ENCODE results near the gene VAMP8. TPM values are rescaled to one million over a fixed set of nuclear protein-coding genes. Genes with fewer than 3 reads are reported as not detected.

The VAMP8 gene
- polyA plus RNA-seq, 2 of the 4 experiments (the other 2 are of a cell fraction): 18.5 to 41.1 TPM

- CTCF ChIA-PET: interaction anchor here (0.8 to 35.5 kb wide), 19 partner anchors 9 to 187 kb away, joined by 3 to 1185 read pairs (median 8); partner anchors contain the start of genes CAPG, ELMOD3, RETSAT and SH2D6
- DNase-seq (ENCODE audit: low read depth in 1 of 2, low spot score in 1 of 2): peak; percentile 37 to 56
- TF ChIP-seq FOSL2 (IDR thresholded peaks at IDR 0.05) (no peak), FOSL2 (CRISPR knock-in tag; IDR thresholded peaks at IDR 0.05) (no peak), EHMT2 (IDR thresholded peaks at IDR 0.05; ENCODE audit: low read depth) (no peak), CBX8 (IDR thresholded peaks at IDR 0.05) (no peak), ZFP36 (IDR thresholded peaks at IDR 0.05; ENCODE audit: borderline replicate concordance, partially characterized antibody) (no peak), FOSB (CRISPR knock-in tag; IDR thresholded peaks at IDR 0.05) (no peak), RAD21 (conservative IDR thresholded peaks at IDR 0.05 in 1 of 2, IDR thresholded peaks at IDR 0.05 in 1 of 2) (no peak), RFX5 (IDR thresholded peaks at IDR 0.05) (no peak; the same call in 1 of the 2 replicates), RARB (CRISPR knock-in tag; IDR thresholded peaks at IDR 0.05) (no peak), HOXB13 (CRISPR knock-in tag; IDR thresholded peaks at IDR 0.05; ENCODE audit: low read depth) (peak; percentile 37; the same call in 1 of the 2 replicates), HDAC2 (IDR thresholded peaks at IDR 0.05) (no peak), ELK1 (IDR thresholded peaks at IDR 0.05; ENCODE audit: low read depth, low read length) (no peak), TFCP2L1 (CRISPR knock-in tag; IDR thresholded peaks at IDR 0.05) (no peak), EP300 (IDR thresholded peaks at IDR 0.05) (no peak), RNF2 (IDR thresholded peaks at IDR 0.05; ENCODE audit: borderline replicate concordance, low read depth) (no peak), BHLHE40 (IDR thresholded peaks at IDR 0.05; ENCODE audit: low read depth, low read length) (no peak), ZSCAN20 (CRISPR knock-in tag; IDR thresholded peaks at IDR 0.05) (no peak), EHF (CRISPR knock-in tag; IDR thresholded peaks at IDR 0.05) (no peak), POLR2AphosphoS2 (conservative IDR thresholded peaks at IDR 0.05; ENCODE audit: low read length) (no peak), HEYL (CRISPR knock-in tag; IDR thresholded peaks at IDR 0.05) (no peak), REST (IDR thresholded peaks at IDR 0.05) (no peak), PBX3 (IDR thresholded peaks at IDR 0.05) (no peak), CEBPB (IDR thresholded peaks at IDR 0.05) (no peak), CHD4 (IDR thresholded peaks at IDR 0.05; ENCODE audit: borderline replicate concordance) (no peak), HOXB5 (CRISPR knock-in tag; IDR thresholded peaks at IDR 0.05) (0 out of 2 replicates have a peak, but pooled peaks have one; percentile 38)
- TF ChIP-seq, protein P1, sequence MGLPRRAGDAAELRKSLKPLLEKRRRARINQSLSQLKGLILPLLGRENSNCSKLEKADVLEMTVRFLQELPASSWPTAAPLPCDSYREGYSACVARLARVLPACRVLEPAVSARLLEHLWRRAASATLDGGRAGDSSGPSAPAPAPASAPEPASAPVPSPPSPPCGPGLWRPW (IDR thresholded peaks at IDR 0.05): no peak
- TF ChIP-seq, protein P2, sequence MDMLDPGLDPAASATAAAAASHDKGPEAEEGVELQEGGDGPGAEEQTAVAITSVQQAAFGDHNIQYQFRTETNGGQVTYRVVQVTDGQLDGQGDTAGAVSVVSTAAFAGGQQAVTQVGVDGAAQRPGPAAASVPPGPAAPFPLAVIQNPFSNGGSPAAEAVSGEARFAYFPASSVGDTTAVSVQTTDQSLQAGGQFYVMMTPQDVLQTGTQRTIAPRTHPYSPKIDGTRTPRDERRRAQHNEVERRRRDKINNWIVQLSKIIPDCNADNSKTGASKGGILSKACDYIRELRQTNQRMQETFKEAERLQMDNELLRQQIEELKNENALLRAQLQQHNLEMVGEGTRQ (IDR thresholded peaks at IDR 0.05): no peak
- TF ChIP-seq, protein P3, sequence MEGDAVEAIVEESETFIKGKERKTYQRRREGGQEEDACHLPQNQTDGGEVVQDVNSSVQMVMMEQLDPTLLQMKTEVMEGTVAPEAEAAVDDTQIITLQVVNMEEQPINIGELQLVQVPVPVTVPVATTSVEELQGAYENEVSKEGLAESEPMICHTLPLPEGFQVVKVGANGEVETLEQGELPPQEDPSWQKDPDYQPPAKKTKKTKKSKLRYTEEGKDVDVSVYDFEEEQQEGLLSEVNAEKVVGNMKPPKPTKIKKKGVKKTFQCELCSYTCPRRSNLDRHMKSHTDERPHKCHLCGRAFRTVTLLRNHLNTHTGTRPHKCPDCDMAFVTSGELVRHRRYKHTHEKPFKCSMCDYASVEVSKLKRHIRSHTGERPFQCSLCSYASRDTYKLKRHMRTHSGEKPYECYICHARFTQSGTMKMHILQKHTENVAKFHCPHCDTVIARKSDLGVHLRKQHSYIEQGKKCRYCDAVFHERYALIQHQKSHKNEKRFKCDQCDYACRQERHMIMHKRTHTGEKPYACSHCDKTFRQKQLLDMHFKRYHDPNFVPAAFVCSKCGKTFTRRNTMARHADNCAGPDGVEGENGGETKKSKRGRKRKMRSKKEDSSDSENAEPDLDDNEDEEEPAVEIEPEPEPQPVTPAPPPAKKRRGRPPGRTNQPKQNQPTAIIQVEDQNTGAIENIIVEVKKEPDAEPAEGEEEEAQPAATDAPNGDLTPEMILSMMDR (IDR thresholded peaks at IDR 0.05): no peak
- TF ChIP-seq, protein P4, sequence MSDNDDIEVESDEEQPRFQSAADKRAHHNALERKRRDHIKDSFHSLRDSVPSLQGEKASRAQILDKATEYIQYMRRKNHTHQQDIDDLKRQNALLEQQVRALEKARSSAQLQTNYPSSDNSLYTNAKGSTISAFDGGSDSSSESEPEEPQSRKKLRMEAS (IDR thresholded peaks at IDR 0.05): peak; percentile 41; the same call in 1 of the 2 replicates
- TF ChIP-seq, protein P5, sequence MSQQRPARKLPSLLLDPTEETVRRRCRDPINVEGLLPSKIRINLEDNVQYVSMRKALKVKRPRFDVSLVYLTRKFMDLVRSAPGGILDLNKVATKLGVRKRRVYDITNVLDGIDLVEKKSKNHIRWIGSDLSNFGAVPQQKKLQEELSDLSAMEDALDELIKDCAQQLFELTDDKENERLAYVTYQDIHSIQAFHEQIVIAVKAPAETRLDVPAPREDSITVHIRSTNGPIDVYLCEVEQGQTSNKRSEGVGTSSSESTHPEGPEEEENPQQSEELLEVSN (IDR thresholded peaks at IDR 0.05; ENCODE audit: borderline replicate concordance, low read depth): 0 out of 2 replicates have a peak, but pooled peaks have one; percentile 38
These were observed 39.5 kb upstream of the VAMP8 start for GRCh38 chr2:85537600-85538506.

More at GRCh38 chr2:85537600-85538506, 39.5 kb upstream of the VAMP8 start:
- H3K4me3 ChIP-seq: peak overlapping the region; percentile 98
- H3K27ac ChIP-seq: peak overlapping the region; percentile 98 to 100
- H3K9me3 ChIP-seq: no peaks in the 10 kb centered on the region
- ATAC-seq (peak; percentile 15 to 17), FAIRE-seq (no peak)
- peaks cover 38% of the 10 kb centered on the region for H3K4me1 ChIP-seq
- POLR2A ChIA-PET: interaction anchor here (0.6 to 8.8 kb wide), 33 partner anchors 9 to 210 kb away, joined by 3 to 261 read pairs (median 10); partner anchors contain the start of genes C2orf68, ELMOD3, GGCX and RETSAT
- peak overlapping the region; percentile 92 for H3K4me2 ChIP-seq
- 4% methylated on average over 35 of the region's 35 CpGs for WGBS (ENCODE audit: missing lambda C conversion rate)

Measured in A549 (cell line).